ENCODE measurements around the gene MPEG1. TPM values are rescaled to one million over a fixed set of nuclear protein-coding genes. Genes with fewer than 3 reads are reported as not detected.

The MPEG1 gene
- polyA plus RNA-seq (2013, experiment 1 of 2): not detected
- not detected for polyA plus RNA-seq (2013, experiment 2 of 2)

GRCh38 chr11:59212744-59213631, at the start of gene MPEG1:
TSS of gene MPEG1 (minus strand) at chr11:59212927. CDS start at chr11:59212865, 62 bp downstream.
- Histone ChIP-seq H3K4me1 (ENCODE audit: insufficient read depth, low read length) (peaks cover 4% of the 10 kb centered on the region; the same call in 1 of the 2 replicates), H3K36me3 (ENCODE audit: insufficient read depth, low read length) (no peaks in the 10 kb centered on the region), H3K4me3 (ENCODE audit: low read length) (no peak within 1 kb of the TSS), H3K27me3 (ENCODE audit: insufficient read depth, low read length) (no peaks in the 10 kb centered on the region), H3K9ac (ENCODE audit: low read depth, low read length) (no peak within 1 kb of the TSS), H3K9me3 (ENCODE audit: insufficient read depth, low read depth, low read length) (no peaks in the 10 kb centered on the region), H3K27ac (ENCODE audit: low read depth, low read length) (no peak within 1 kb of the TSS)
- 90% methylated on average over 9 of the region's 10 CpGs for WGBS

GRCh38 chr11:59262177-59262818, 49.6 kb upstream of the MPEG1 start:
- H3K36me3 ChIP-seq (ENCODE audit: insufficient read depth, low read length): no peaks in the 10 kb centered on the region
- no peaks in the 10 kb centered on the region for H3K4me1 ChIP-seq (ENCODE audit: insufficient read depth, low read length)
- 87% methylated on average over 7 of the region's 7 CpGs for whole genome bisulfite sequencing
- no peaks in the 10 kb centered on the region for H3K9me3 ChIP-seq (ENCODE audit: insufficient read depth, low read depth, low read length)
- H3K4me3 ChIP-seq (ENCODE audit: low read length): no peak overlapping the region
- H3K27ac ChIP-seq (ENCODE audit: low read depth, low read length): no peak overlapping the region
- H3K9ac ChIP-seq (ENCODE audit: low read depth, low read length): no peak overlapping the region
- H3K27me3 ChIP-seq (ENCODE audit: insufficient read depth, low read length): no peaks in the 10 kb centered on the region

- WGBS: 87% methylated on average over 2 of the region's 2 CpGs
- Histone ChIP-seq H3K27ac (ENCODE audit: low read depth, low read length) (no peak overlapping the region), H3K27me3 (ENCODE audit: insufficient read depth, low read length) (no peaks in the 10 kb centered on the region), H3K9me3 (ENCODE audit: insufficient read depth, low read depth, low read length) (no peaks in the 10 kb centered on the region), H3K9ac (ENCODE audit: low read depth, low read length) (no peak overlapping the region), H3K4me3 (ENCODE audit: low read length) (no peak overlapping the region), H3K4me1 (ENCODE audit: insufficient read depth, low read length) (no peaks in the 10 kb centered on the region), H3K36me3 (ENCODE audit: insufficient read depth, low read length) (no peaks in the 10 kb centered on the region)
These were observed 48.4 kb upstream of the MPEG1 start for GRCh38 chr11:59261150-59261549.

GRCh38 chr11:59259867-59260475, 47.2 kb upstream of the MPEG1 start:
- Histone ChIP-seq H3K9ac (ENCODE audit: low read depth, low read length) (no peak overlapping the region), H3K9me3 (ENCODE audit: insufficient read depth, low read depth, low read length) (no peaks in the 10 kb centered on the region), H3K27ac (ENCODE audit: low read depth, low read length) (no peak overlapping the region), H3K36me3 (ENCODE audit: insufficient read depth, low read length) (no peaks in the 10 kb centered on the region), H3K4me3 (ENCODE audit: low read length) (no peak overlapping the region), H3K27me3 (ENCODE audit: insufficient read depth, low read length) (no peaks in the 10 kb centered on the region), H3K4me1 (ENCODE audit: insufficient read depth, low read length) (peaks cover 7% of the 10 kb centered on the region)
- 91% methylated on average over 9 of the region's 9 CpGs for WGBS

- H3K27ac ChIP-seq (ENCODE audit: low read depth, low read length): no peak overlapping the region
- H3K4me1 ChIP-seq (ENCODE audit: insufficient read depth, low read length): peaks cover 9% of the 10 kb centered on the region
- WGBS: 79% methylated on average over 4 of the region's 4 CpGs
- no peaks in the 10 kb centered on the region for H3K27me3 ChIP-seq (ENCODE audit: insufficient read depth, low read length)
- H3K9me3 ChIP-seq (ENCODE audit: insufficient read depth, low read depth, low read length): no peaks in the 10 kb centered on the region
- no peaks in the 10 kb centered on the region for H3K36me3 ChIP-seq (ENCODE audit: insufficient read depth, low read length)
- no peak overlapping the region for H3K4me3 ChIP-seq (ENCODE audit: low read length)
- H3K9ac ChIP-seq (ENCODE audit: low read depth, low read length): no peak overlapping the region
These were observed 46.3 kb upstream of the MPEG1 start for GRCh38 chr11:59259047-59259446.

GRCh38 chr11:59255281-59255680, 42.6 kb upstream of the MPEG1 start:
- H3K9ac ChIP-seq (ENCODE audit: low read depth, low read length): no peak overlapping the region
- no peak overlapping the region for H3K27ac ChIP-seq (ENCODE audit: low read depth, low read length)
- H3K4me3 ChIP-seq (ENCODE audit: low read length): no peak overlapping the region
- H3K36me3 ChIP-seq (ENCODE audit: insufficient read depth, low read length): no peaks in the 10 kb centered on the region
- no peaks in the 10 kb centered on the region for H3K9me3 ChIP-seq (ENCODE audit: insufficient read depth, low read depth, low read length)
- H3K27me3 ChIP-seq (ENCODE audit: insufficient read depth, low read length): no peaks in the 10 kb centered on the region
- WGBS: 83% methylated on average over 8 of the region's 8 CpGs
- peaks cover 9% of the 10 kb centered on the region for H3K4me1 ChIP-seq (ENCODE audit: insufficient read depth, low read length)

GRCh38 chr11:59254286-59254685, 41.6 kb upstream of the MPEG1 start:
- no peak overlapping the region for H3K4me3 ChIP-seq (ENCODE audit: low read length)
- H3K27me3 ChIP-seq (ENCODE audit: insufficient read depth, low read length): no peaks in the 10 kb centered on the region
- H3K27ac ChIP-seq (ENCODE audit: low read depth, low read length): no peak overlapping the region
- H3K4me1 ChIP-seq (ENCODE audit: insufficient read depth, low read length): peaks cover 9% of the 10 kb centered on the region
- H3K9ac ChIP-seq (ENCODE audit: low read depth, low read length): no peak overlapping the region
- H3K9me3 ChIP-seq (ENCODE audit: insufficient read depth, low read depth, low read length): no peaks in the 10 kb centered on the region
- no peaks in the 10 kb centered on the region for H3K36me3 ChIP-seq (ENCODE audit: insufficient read depth, low read length)

- Histone ChIP-seq H3K9ac (ENCODE audit: low read depth, low read length) (no peak overlapping the region), H3K27me3 (ENCODE audit: insufficient read depth, low read length) (no peaks in the 10 kb centered on the region), H3K36me3 (ENCODE audit: insufficient read depth, low read length) (no peaks in the 10 kb centered on the region), H3K27ac (ENCODE audit: low read depth, low read length) (no peak overlapping the region), H3K4me3 (ENCODE audit: low read length) (no peak overlapping the region), H3K9me3 (ENCODE audit: insufficient read depth, low read depth, low read length) (no peaks in the 10 kb centered on the region), H3K4me1 (ENCODE audit: insufficient read depth, low read length) (peaks cover 9% of the 10 kb centered on the region)
- 93% methylated on average over 2 of the region's 2 CpGs for WGBS
These were observed 40.3 kb upstream of the MPEG1 start for GRCh38 chr11:59253001-59253400.

GRCh38 chr11:59249535-59249934, 36.8 kb upstream of the MPEG1 start:
- no peaks in the 10 kb centered on the region for H3K36me3 ChIP-seq (ENCODE audit: insufficient read depth, low read length)
- 93% methylated on average over 7 of the region's 7 CpGs for WGBS

GRCh38 chr11:59247531-59248227, 35.0 kb upstream of the MPEG1 start:
- Histone ChIP-seq H3K4me3 (ENCODE audit: low read length) (no peak overlapping the region), H3K27ac (ENCODE audit: low read depth, low read length) (no peak overlapping the region), H3K4me1 (ENCODE audit: insufficient read depth, low read length) (no peaks in the 10 kb centered on the region), H3K27me3 (ENCODE audit: insufficient read depth, low read length) (no peaks in the 10 kb centered on the region), H3K36me3 (ENCODE audit: insufficient read depth, low read length) (no peaks in the 10 kb centered on the region), H3K9me3 (ENCODE audit: insufficient read depth, low read depth, low read length) (peaks cover 13% of the 10 kb centered on the region), H3K9ac (ENCODE audit: low read depth, low read length) (no peak overlapping the region)
- WGBS: 76% methylated on average over 2 of the region's 2 CpGs

More at GRCh38 chr11:59249535-59249934, 36.8 kb upstream of the MPEG1 start:
- Histone ChIP-seq H3K9ac (ENCODE audit: low read depth, low read length) (no peak overlapping the region), H3K4me3 (ENCODE audit: low read length) (no peak overlapping the region), H3K9me3 (ENCODE audit: insufficient read depth, low read depth, low read length) (peaks cover 6% of the 10 kb centered on the region; the same call in 1 of the 2 replicates), H3K27me3 (ENCODE audit: insufficient read depth, low read length) (no peaks in the 10 kb centered on the region), H3K4me1 (ENCODE audit: insufficient read depth, low read length) (no peaks in the 10 kb centered on the region), H3K27ac (ENCODE audit: low read depth, low read length) (no peak overlapping the region)

All from HUES64 (cell line).